Peyer's patch (tissue), 4 donors: ENCODE data around the gene CACHD1. TPM values are rescaled to one million over a fixed set of nuclear protein-coding genes. Genes with fewer than 3 reads are reported as not detected.

Experiments used
- DNase-seq, 3 donors: peaks; one replicate each; pipeline ENCODE4 v3.0.0-alpha.2; 2017 to 2019
- H3K27ac ChIP-seq, 4 donors: fragments of 200-600 bp; sonication (generic); one replicate each; pipeline ENCODE4 v1.5.1; 2016 to 2019
- H3K27me3 ChIP-seq, 2 donors: fragments of 200-600 bp; sonication (generic); one replicate each; pipeline ENCODE4 v1.5.1; 2019
- H3K36me3 ChIP-seq, 3 donors: fragments of 200-600 bp; sonication (generic); one replicate each; pipeline ENCODE4 v1.5.1; 2016 to 2019
- H3K4me1 ChIP-seq, 4 donors: fragments of 200-600 bp; sonication (generic); one replicate each; pipeline ENCODE4 v1.5.1; 2016 to 2019
- H3K4me3 ChIP-seq, 4 donors: fragments of 200-600 bp; sonication (generic); 1 replicate in 3 of 4; 2 replicates in 1 of 4; pipeline ENCODE4 v1.5.1; 2016 to 2019; ENCODE audit warnings: mild to moderate bottlenecking in 1 of 4
- H3K9me3 ChIP-seq, 4 donors: fragments of 200-600 bp; sonication (generic); one replicate each; pipeline ENCODE4 v1.5.1; 2016 to 2019; ENCODE audit warnings: mild to moderate bottlenecking in 1 of 4
- CTCF ChIP-seq, 6 experiments: fragments of 450-650 bp in 4 of 6; fragments of 200-600 bp in 2 of 6; sonication (generic) in 1 of 6; IDR thresholded peaks; one replicate each; pipeline ENCODE4 v1.5.1; 2017 to 2019; ENCODE audit warnings: antibody characterized with exemption in 6 of 6, mild to moderate bottlenecking in 3 of 6, moderate library complexity in 1 of 6
- POLR2A ChIP-seq, 2 donors: fragments of 450-650 bp; IDR thresholded peaks; one replicate each; pipeline ENCODE4 v1.5.1; 2017; ENCODE audit warnings: antibody characterized with exemption in 2 of 2, mild to moderate bottlenecking in 2 of 2, moderate library complexity in 2 of 2
- total RNA-seq, 4 donors: library from RNA; depleted of rRNA; stranded (reverse); fragments of >200 nt; gene quantifications; one replicate each; pipeline ENCODE4 v1.1.0, GENCODE V29; 2016

CACHD1 gene
- total RNA-seq, 4 donors from 2014 or later, result 3.3 to 10.7 (median 6.3) TPM

- TF ChIP-seq CTCF (IDR thresholded peaks at IDR 0.05) (no peak), POLR2A (IDR thresholded peaks at IDR 0.05) (no peak)
- Histone ChIP-seq H3K4me3 (no peak overlapping the region), H3K27ac (no peak overlapping the region), H3K27me3 (no peaks in the 10 kb centered on the region), H3K36me3 (no peaks in the 10 kb centered on the region), H3K9me3 (no peaks in the 10 kb centered on the region), H3K4me1 (no peaks in the 10 kb centered on the region)
- DNase-seq, result no peak
These were observed 53.7 kb downstream of the CACHD1 start for GRCh38 chr1:64523413-64524337.

GRCh38 chr1:64524614-64525013 is 54.7 kb downstream of the CACHD1 start:
- DNase-seq, result no peak
- no peak overlapping the region for H3K4me3 ChIP-seq
- no peaks in the 10 kb centered on the region for H3K4me1 ChIP-seq
- H3K27me3 ChIP-seq, result no peaks in the 10 kb centered on the region
- no peaks in the 10 kb centered on the region for H3K36me3 ChIP-seq
- H3K9me3 ChIP-seq, result no peaks in the 10 kb centered on the region
- H3K27ac ChIP-seq, result no peak overlapping the region
- TF ChIP-seq CTCF (IDR thresholded peaks at IDR 0.05), result no peak
- TF ChIP-seq POLR2A (IDR thresholded peaks at IDR 0.05), result no peak

- Histone ChIP-seq H3K36me3 (no peaks in the 10 kb centered on the region), H3K27ac (no peak overlapping the region), H3K4me1 (no peaks in the 10 kb centered on the region), H3K27me3 (no peaks in the 10 kb centered on the region), H3K9me3 (no peaks in the 10 kb centered on the region), H3K4me3 (no peak overlapping the region)
- TF ChIP-seq POLR2A (IDR thresholded peaks at IDR 0.05) (no peak), CTCF (IDR thresholded peaks at IDR 0.05) (no peak)
- no peak for DNase-seq
These were observed 55.3 kb downstream of the CACHD1 start for GRCh38 chr1:64525116-64525686.

GRCh38 chr1:64526312-64526711 is 56.4 kb downstream of the CACHD1 start:
- Histone ChIP-seq H3K9me3 (no peaks in the 10 kb centered on the region), H3K4me3 (no peak overlapping the region), H3K27me3 (no peaks in the 10 kb centered on the region), H3K27ac (no peak overlapping the region), H3K36me3 (no peaks in the 10 kb centered on the region), H3K4me1 (no peaks in the 10 kb centered on the region)
- no peak for DNase-seq
- TF ChIP-seq POLR2A (IDR thresholded peaks at IDR 0.05) (no peak), CTCF (IDR thresholded peaks at IDR 0.05) (no peak)

- TF ChIP-seq POLR2A (IDR thresholded peaks at IDR 0.05), result no peak
- no peak for TF ChIP-seq CTCF (IDR thresholded peaks at IDR 0.05)
- no peak overlapping the region for H3K27ac ChIP-seq
- no peak overlapping the region for H3K4me3 ChIP-seq
These were observed 57.2 kb downstream of the CACHD1 start for GRCh38 chr1:64527165-64527564.

More at GRCh38 chr1:64527165-64527564, 57.2 kb downstream of the CACHD1 start:
- no peaks in the 10 kb centered on the region for H3K36me3 ChIP-seq
- H3K4me1 ChIP-seq, result no peaks in the 10 kb centered on the region
- no peak for DNase-seq
- H3K27me3 ChIP-seq, result no peaks in the 10 kb centered on the region
- no peaks in the 10 kb centered on the region for H3K9me3 ChIP-seq
